Parathyroid adenoma (tissue), 2 donors: ENCODE measurements around the gene RALGAPA2.

Experiments
- H2AFZ ChIP-seq: fragments of 300-600 bp; sonication (generic); one replicate; pipeline ENCODE4 v1.7.0; 2017; ENCODE audit warnings: antibody characterized with exemption, mild to moderate bottlenecking
- H3K27ac ChIP-seq: fragments of 300-600 bp; sonication (generic); one replicate; pipeline ENCODE4 v1.7.0; 2017
- H3K27me3 ChIP-seq: fragments of 300-600 bp; sonication (generic); one replicate; pipeline ENCODE4 v1.7.0; 2017; ENCODE audit warnings: low read length; ENCODE audit not compliant: control insufficient read depth, insufficient read depth
- H3K36me3 ChIP-seq: fragments of 300-600 bp; sonication (generic); one replicate; pipeline ENCODE4 v1.7.0; 2017; ENCODE audit warnings: low read length; ENCODE audit not compliant: control insufficient read depth, insufficient read depth
- H3K4me1 ChIP-seq: fragments of 300-600 bp; sonication (generic); one replicate; pipeline ENCODE4 v1.7.0; 2017; ENCODE audit warnings: control low read depth
- H3K4me2 ChIP-seq: fragments of 300-600 bp; sonication (generic); one replicate; pipeline ENCODE4 v1.7.0; 2017; ENCODE audit warnings: low read length
- H3K4me3 ChIP-seq: fragments of 300-600 bp; sonication (generic); one replicate; pipeline ENCODE4 v1.7.0; 2017; ENCODE audit warnings: low read depth, low read length
- H3K79me2 ChIP-seq: fragments of 300-600 bp; sonication (generic); one replicate; pipeline ENCODE4 v1.7.0; 2017; ENCODE audit warnings: control low read depth
- H3K9ac ChIP-seq: fragments of 300-600 bp; sonication (generic); one replicate; pipeline ENCODE4 v1.7.0; 2017; ENCODE audit warnings: mild to moderate bottlenecking
- H3K9me3 ChIP-seq: fragments of 300-600 bp; sonication (generic); one replicate; pipeline ENCODE4 v1.7.0; 2017; ENCODE audit warnings: low read length; ENCODE audit not compliant: control insufficient read depth
- TF ChIP-seq, protein P1 (sequence below): fragments of 300-600 bp; sonication (generic); IDR thresholded peaks from one replicate; pipeline ENCODE4 v1.7.0; 2017; ENCODE audit warnings: antibody characterized with exemption, mild to moderate bottlenecking
- donor health status: primary hyperparathyroidism.

RALGAPA2 gene

GRCh38 chr20:20495729-20496503 lies 216.5 kb downstream of the RALGAPA2 start:
- TF ChIP-seq, protein P1, sequence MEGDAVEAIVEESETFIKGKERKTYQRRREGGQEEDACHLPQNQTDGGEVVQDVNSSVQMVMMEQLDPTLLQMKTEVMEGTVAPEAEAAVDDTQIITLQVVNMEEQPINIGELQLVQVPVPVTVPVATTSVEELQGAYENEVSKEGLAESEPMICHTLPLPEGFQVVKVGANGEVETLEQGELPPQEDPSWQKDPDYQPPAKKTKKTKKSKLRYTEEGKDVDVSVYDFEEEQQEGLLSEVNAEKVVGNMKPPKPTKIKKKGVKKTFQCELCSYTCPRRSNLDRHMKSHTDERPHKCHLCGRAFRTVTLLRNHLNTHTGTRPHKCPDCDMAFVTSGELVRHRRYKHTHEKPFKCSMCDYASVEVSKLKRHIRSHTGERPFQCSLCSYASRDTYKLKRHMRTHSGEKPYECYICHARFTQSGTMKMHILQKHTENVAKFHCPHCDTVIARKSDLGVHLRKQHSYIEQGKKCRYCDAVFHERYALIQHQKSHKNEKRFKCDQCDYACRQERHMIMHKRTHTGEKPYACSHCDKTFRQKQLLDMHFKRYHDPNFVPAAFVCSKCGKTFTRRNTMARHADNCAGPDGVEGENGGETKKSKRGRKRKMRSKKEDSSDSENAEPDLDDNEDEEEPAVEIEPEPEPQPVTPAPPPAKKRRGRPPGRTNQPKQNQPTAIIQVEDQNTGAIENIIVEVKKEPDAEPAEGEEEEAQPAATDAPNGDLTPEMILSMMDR, result no peak
- Histone ChIP-seq H3K4me3 (no peak overlapping the region), H3K9me3 (no peaks in the 10 kb centered on the region), H3K27ac (no peak overlapping the region), H2AFZ (no peak overlapping the region), H3K4me2 (no peak overlapping the region), H3K36me3 (no peaks in the 10 kb centered on the region), H3K79me2 (no peaks in the 10 kb centered on the region), H3K4me1 (no peaks in the 10 kb centered on the region), H3K27me3 (no peaks in the 10 kb centered on the region), H3K9ac (no peak overlapping the region)

- no peaks in the 10 kb centered on the region for H3K27me3 ChIP-seq
These were observed 218.7 kb downstream of the RALGAPA2 start for GRCh38 chr20:20493701-20494100.

DNA sequence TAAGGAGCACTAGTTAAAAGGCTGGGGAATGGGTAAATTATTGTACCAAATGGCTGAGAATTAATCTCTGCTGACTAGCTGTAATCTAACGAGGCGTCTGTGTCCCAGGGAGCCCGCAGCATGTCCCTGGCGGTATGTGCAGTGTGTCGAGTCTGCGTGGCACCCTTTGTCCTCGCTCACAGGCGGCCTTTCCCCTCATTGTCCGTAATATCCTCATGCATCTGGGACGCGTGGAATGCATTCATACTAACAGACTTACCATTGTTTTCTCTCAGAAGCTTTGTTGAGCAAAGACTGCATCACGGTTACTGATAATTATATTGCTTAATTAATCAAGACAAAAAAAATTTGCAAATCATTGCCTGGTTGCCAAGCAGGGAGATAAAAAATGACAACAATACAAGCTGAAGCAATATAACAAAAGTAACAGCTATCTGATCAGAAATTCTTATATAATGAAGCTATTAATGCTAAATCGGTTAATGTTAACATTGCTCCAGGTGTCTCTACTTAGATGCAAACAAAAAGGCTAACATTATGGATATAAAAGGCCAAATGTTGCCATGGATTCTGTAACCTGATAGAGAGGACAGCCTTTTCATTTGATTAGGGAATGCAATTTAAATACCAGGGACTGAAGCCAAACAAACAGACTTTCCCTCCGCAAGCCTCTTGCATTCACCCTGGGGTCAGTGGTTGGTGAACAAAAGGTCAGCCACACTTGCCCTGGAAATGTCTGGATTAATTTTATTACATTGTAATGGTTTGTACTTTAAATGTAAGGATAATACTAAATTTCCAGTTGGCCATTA lies 219.7 kb downstream of the RALGAPA2 start:
- Histone ChIP-seq H2AFZ (no peak overlapping the region), H3K4me2 (no peak overlapping the region), H3K27me3 (no peaks in the 10 kb centered on the region), H3K4me3 (no peak overlapping the region), H3K9me3 (no peaks in the 10 kb centered on the region), H3K4me1 (no peaks in the 10 kb centered on the region), H3K36me3 (no peaks in the 10 kb centered on the region), H3K9ac (no peak overlapping the region), H3K27ac (no peak overlapping the region), H3K79me2 (no peaks in the 10 kb centered on the region)
- TF ChIP-seq, protein P1, result no peak

More at GRCh38 chr20:20493701-20494100, 218.7 kb downstream of the RALGAPA2 start:
- Histone ChIP-seq H3K9me3 (no peaks in the 10 kb centered on the region), H3K4me1 (no peaks in the 10 kb centered on the region), H3K4me2 (no peak overlapping the region), H3K36me3 (no peaks in the 10 kb centered on the region), H3K4me3 (no peak overlapping the region), H3K79me2 (no peaks in the 10 kb centered on the region), H3K27ac (no peak overlapping the region), H3K9ac (no peak overlapping the region), H2AFZ (no peak overlapping the region)
- TF ChIP-seq, protein P1, result no peak

DNA sequence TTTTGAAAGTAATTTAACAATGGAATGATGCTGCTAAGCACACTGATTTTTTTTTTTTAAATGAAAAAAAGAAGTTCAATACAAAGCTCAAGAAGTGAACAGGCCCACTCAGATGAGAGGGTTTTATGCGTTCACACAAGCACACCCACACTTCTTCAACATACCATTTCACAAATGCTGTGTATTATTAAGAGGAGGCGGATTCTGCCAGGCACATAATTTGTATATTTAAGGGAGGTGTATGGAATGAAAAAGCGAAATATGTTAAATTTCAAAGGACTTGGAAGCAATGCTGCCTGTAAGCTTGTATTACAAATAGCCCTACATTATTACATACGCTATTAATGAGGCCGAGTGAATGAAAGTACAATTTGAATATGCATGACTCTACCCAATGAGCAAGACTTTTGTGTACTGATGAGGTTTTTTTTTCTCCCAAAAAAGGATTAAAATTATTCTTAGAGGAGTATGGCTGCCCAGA lies 220.6 kb downstream of the RALGAPA2 start:
- no peaks in the 10 kb centered on the region for H3K4me1 ChIP-seq
- no peak overlapping the region for H3K4me3 ChIP-seq
- H3K27ac ChIP-seq, result no peak overlapping the region
- H3K4me2 ChIP-seq, result no peak overlapping the region
- no peak overlapping the region for H2AFZ ChIP-seq
- no peaks in the 10 kb centered on the region for H3K79me2 ChIP-seq
- no peaks in the 10 kb centered on the region for H3K36me3 ChIP-seq
- no peak overlapping the region for H3K9ac ChIP-seq
- no peaks in the 10 kb centered on the region for H3K9me3 ChIP-seq
- TF ChIP-seq, protein P1, result no peak
- H3K27me3 ChIP-seq, result no peaks in the 10 kb centered on the region
